NCI-H510A (cell line): ENCODE measurements around the gene GRK2.
"Not testable (repeated sequence)": the region's sequence is repeated elsewhere in the genome, so short reads cannot be mapped to it uniquely, and the experiment has no call there.

ENCODE experiments used
- DNase-seq: peaks from one replicate; lab custom pipeline; 2025; lab: John Stamatoyannopoulos, UW

Gene GRK2

DNA sequence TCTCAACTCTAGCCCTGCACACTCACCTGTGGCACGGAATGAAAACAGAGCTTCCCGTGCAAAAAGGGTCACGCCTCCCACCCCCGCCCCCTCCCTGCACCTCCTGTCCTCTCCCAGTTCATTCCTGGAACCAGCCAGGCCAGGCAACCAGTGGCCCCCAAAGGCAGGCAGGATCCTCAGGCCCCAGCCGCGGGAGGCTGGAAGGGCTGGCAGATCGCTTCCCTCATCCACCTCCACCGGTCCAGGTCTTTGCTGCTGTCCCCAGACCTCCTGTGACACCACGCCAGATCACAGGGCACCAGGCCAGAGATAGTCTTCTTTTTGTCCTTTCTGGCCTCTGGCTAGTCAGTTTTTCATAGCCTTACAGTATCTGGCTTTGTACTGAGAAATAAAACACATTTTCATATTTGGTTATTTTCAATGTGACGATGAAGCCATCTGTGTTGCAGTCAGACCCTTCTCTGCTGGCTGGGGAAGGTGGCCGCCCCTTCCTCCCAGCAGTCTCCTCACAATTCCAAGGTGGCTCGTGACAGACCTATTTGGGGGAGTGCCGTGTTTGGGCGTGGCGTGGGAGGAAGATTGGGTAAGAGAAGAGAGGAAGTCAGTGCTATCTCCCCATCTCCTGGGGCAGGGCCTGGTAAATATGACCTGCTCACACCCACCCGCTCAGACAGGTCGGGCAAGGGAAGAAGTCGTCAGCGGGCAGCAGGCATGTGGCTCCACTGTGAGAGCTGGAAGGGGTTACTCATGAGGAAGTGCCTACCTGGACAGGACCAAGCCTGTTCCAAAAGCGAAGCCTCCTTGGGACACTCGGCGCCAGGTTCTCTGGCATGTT lies 46.1 kb downstream of the GRK2 start:
- DNase-seq, result no peak

GRCh38 chr11:67313125-67313890 lies 47.0 kb downstream of the GRK2 start:
- no peak for DNase-seq

DNA sequence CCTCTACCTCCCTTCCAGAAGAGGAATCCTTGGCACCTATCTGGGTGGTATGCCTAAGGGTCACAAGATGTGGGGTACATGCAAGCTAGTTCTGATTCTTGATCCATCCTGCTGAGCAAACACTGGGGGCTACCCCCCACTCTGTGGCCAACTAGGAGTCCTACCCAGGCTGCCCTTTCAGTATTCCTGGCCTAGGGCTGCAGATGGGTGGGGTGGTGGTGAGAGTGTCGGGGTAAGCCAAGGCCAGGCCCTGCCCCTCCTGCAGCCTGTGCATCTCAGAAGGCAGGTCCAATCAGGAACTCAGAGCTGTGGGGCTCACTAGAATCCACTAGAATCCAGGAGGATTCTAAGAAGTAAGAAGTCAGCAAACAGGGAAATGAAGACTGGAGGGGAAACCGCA lies 47.9 kb downstream of the GRK2 start:
- no peak for DNase-seq

GRCh38 chr11:67315325-67315909 lies 49.1 kb downstream of the GRK2 start:
- no peak for DNase-seq

GRCh38 chr11:67316882-67317204 lies 50.6 kb downstream of the GRK2 start:
- DNase-seq, result no peak

DNA sequence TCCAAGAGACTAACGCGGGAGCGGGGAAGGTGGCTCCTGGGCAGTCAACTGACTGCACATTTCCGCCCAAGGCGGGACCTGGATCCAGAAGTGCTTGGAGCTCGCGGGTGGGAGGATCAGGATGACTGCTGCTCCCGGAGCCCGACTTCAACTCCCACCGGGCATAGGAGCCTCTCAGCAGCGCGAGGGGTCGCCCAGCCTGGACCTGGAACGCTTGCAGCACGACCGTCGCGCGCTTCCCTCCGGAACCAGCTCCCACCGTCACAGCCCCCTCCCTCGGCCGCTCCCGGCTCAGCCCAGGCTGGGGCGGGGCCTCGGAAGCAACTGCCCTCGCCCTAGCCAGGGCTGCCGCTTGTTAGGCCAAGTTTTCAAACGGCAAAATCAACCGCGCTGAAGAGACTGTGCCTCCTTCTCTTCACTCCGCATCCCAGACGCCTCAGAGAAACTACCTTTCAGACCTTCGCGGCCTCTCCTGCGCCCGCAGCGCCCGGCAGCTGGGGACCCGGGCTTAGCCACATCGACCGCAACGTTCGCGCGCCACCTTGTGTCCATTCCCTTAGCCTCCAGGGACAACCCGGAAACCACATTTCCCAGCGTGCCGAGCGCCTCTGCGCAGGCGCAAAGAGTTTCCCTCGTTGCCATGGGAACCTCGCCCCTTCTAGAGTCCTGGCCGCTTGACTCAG lies 51.1 kb downstream of the GRK2 start:
- peak; percentile 96 for DNase-seq

GRCh38 chr11:67317888-67318555 lies 51.7 kb downstream of the GRK2 start:
- DNase-seq, result no peak

DNA sequence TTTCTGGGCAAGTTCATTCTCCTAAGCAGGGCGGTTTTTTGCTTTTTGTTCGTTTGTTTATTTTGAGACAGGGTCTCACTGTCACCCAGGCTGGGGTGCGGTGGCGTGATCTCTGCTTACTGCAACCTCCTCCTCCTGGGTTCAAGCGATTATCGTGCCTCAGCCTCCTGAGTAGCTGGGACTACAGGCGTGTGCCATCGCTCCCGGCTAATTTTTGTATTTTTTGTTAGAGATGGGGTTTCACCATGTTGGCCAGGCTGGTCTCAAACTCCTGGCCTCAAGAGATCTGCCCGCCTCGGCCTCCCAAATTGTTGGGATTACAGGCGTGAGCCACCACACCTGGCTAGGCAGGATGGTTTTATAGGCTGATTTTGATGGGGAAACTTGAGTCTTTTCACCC lies 52.6 kb downstream of the GRK2 start:
- not testable (repeated sequence) for DNase-seq

- no peak for DNase-seq
Observed at GRCh38 chr11:67320011-67320410, 53.7 kb downstream of the GRK2 start.

GRCh38 chr11:67320691-67321090 lies 54.4 kb downstream of the GRK2 start:
- DNase-seq, result no peak

DNA sequence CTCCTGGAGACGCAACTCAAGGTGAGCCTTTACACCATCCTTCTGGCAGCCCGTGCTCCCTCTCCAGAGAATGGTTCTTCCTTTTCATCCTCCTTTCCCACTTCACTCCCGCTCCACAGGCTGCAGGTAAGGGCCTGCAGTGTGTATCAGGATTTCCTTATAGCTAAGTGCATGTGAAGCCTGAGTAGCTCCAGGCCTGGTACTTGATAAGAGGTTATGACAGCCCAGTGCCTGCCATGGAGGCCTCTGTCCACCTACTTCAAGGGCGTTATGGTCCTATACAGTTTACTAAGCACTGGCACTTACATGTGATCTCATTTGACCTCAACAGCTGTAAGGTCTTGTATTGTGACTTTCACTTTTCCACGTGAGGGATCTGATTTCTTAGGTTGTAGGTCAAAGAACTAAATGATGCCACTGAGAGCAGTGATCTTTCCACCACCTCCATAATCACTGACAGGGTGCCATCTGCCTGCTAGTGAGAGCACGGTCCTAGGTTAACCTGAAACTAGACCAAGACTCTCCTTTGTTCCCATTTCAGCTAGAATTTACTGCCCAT lies 55.1 kb downstream of the GRK2 start:
- DNase-seq, result no peak

DNA sequence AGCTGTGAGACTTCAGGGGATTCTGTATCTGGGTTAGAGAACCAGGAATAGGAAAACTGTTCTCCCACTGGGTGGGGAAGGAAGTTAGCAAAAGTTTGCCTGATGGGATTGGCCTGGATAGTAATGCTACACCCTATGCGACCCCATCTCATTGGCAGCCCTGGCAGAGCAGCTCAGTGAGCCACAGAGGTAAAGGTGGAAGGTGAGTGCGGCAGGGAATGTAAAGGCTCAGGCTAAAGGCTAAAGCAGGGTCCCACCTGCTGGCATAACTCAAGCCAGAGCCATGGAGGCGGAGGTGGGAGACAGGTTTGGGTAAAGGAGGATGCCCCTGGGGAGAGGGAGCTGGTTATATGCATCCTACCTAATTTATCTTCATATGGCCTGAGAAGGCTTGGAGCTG lies 55.8 kb downstream of the GRK2 start:
- DNase-seq, result no peak

- no peak for DNase-seq
Observed at GRCh38 chr11:67323526-67323925, 57.3 kb downstream of the GRK2 start.

- DNase-seq, result no peak
Observed at GRCh38 chr11:67332081-67332691, 65.9 kb downstream of the GRK2 start.
